K562 (cell line): Measurements from ENCODE around the gene ZFYVE28.

Source experiments
- CTCF ChIP-seq, 3 experiments: IDR thresholded peaks in 2 of 3; conservative IDR thresholded peaks in 1 of 3; 2 replicates each; pipeline ENCODE4 v1.5.1; 2011 to 2012; ENCODE audit warnings: low read length in 3 of 3, mild to moderate bottlenecking in 3 of 3, control low read depth in 2 of 3, improper control_type of control experiment in 1 of 3, inconsistent platforms in 1 of 3, low read depth in 1 of 3, mixed read lengths in 1 of 3, moderate library complexity in 1 of 3; ENCODE audit not compliant: insufficient read depth in 2 of 3
- HCFC1 ChIP-seq: IDR thresholded peaks from 2 replicates; pipeline ENCODE4 v1.6.1; 2012; ENCODE audit warnings: low read depth, low read length, improper control_type of control experiment
- JUND ChIP-seq, 2 experiments: IDR thresholded peaks; 2 replicates in 1 of 2; 3 replicates in 1 of 2; pipeline ENCODE4 v1.6.1; 2011; ENCODE audit warnings: borderline replicate concordance in 2 of 2, low read depth in 2 of 2, low read length in 2 of 2, improper control_type of control experiment in 1 of 2, missing biosample characterization in 1 of 2, missing genetic modification characterization in 1 of 2, missing genetic modification reagents in 1 of 2
- NFIC ChIP-seq: fragments of 450-650 bp; IDR thresholded peaks from 2 replicates; pipeline ENCODE4 v1.6.1; 2017; ENCODE audit warnings: mild to moderate bottlenecking, inconsistent platforms
- PATZ1 ChIP-seq: fragments of 250-450 bp; sonication (Bioruptor Pico); IDR thresholded peaks from 2 replicates; pipeline ENCODE4 v1.5.0; 2020; ENCODE audit warnings: mild to moderate bottlenecking, borderline replicate concordance

- no peak for TF ChIP-seq PATZ1 (CRISPR knock-in tag)
- no peak for TF ChIP-seq JUND (IDR thresholded peaks at IDR 0.05; ENCODE audit: borderline replicate concordance, low read depth, low read length)
- no peak for TF ChIP-seq JUND (tag; IDR thresholded peaks at IDR 0.05; ENCODE audit: borderline replicate concordance, low read depth, low read length)
- TF ChIP-seq CTCF (IDR thresholded peaks at IDR 0.05 in 2 of 3, conservative IDR thresholded peaks at IDR 0.05 in 1 of 3; ENCODE audit: insufficient read depth in 2 of 3, low read depth in 1 of 3, low read length in 3 of 3) = no peak
- TF ChIP-seq HCFC1 = no peak
- TF ChIP-seq NFIC = no peak
Measured at GRCh38 chr4:2427383-2428334, 9.2 kb upstream of the ZFYVE28 start.
